ENCODE data around the gene RINT1. TPM values are rescaled to one million over a fixed set of nuclear protein-coding genes. Genes with fewer than 3 reads are reported as not detected.

RINT1 gene
- total and polyA plus RNA-seq, 2 experiments from 2014 or later, result 8.2 to 10.7 TPM

- no peak for TF ChIP-seq CTCF (IDR thresholded peaks at IDR 0.05; ENCODE audit: poor library complexity)
- TF ChIP-seq EZH2 (IDR thresholded peaks at IDR 0.05; ENCODE audit: borderline replicate concordance), result no peak
- TF ChIP-seq EZH2phosphoT487 (IDR thresholded peaks at IDR 0.05; ENCODE audit: low read depth, severe bottlenecking, unreplicated experiment), result no peak
- Histone ChIP-seq H4K20me1 (ENCODE audit: insufficient read depth, poor library complexity, severe bottlenecking) (no peaks in the 10 kb centered on the region), H3K79me2 (no peaks in the 10 kb centered on the region), H3K4me1 (ENCODE audit: insufficient read depth) (no peaks in the 10 kb centered on the region), H3K27me3 (no peaks in the 10 kb centered on the region), H3K36me3 (replicated peaks; ENCODE audit: insufficient read depth, low read depth) (no peaks in the 10 kb centered on the region), H3K27ac (no peak overlapping the region), H2AFZ (no peak overlapping the region), H3K9me3 (ENCODE audit: low read depth) (no peaks in the 10 kb centered on the region), H3K4me3 (no peak overlapping the region), H3K9me2 (replicated peaks; ENCODE audit: insufficient read depth) (no peaks in the 10 kb centered on the region), H3K4me2 (no peak overlapping the region)
- WGBS (ENCODE audit: low lambda C conversion rate, missing lambda C conversion rate), result 80% methylated on average over 3 of the region's 3 CpGs
- DNase-seq (ENCODE audit: low spot score), result peak; percentile 20
These were observed 67.5 kb downstream of the RINT1 start for GRCh38 chr7:105599551-105599950.

- H3K79me2 ChIP-seq, result no peaks in the 10 kb centered on the region
- no peaks in the 10 kb centered on the region for H3K9me3 ChIP-seq (ENCODE audit: low read depth)
- no peaks in the 10 kb centered on the region for H3K4me1 ChIP-seq (ENCODE audit: insufficient read depth)
- no peaks in the 10 kb centered on the region for H3K36me3 ChIP-seq (replicated peaks; ENCODE audit: insufficient read depth, low read depth)
- DNase-seq (ENCODE audit: low spot score), result no peak
- no peaks in the 10 kb centered on the region for H4K20me1 ChIP-seq (ENCODE audit: insufficient read depth, poor library complexity, severe bottlenecking)
- no peaks in the 10 kb centered on the region for H3K27me3 ChIP-seq
- no peak overlapping the region for H3K27ac ChIP-seq
- no peak overlapping the region for H3K4me2 ChIP-seq
- no peaks in the 10 kb centered on the region for H3K9me2 ChIP-seq (replicated peaks; ENCODE audit: insufficient read depth)
- no peak overlapping the region for H3K4me3 ChIP-seq
- WGBS (ENCODE audit: low lambda C conversion rate, missing lambda C conversion rate), result 85% methylated on average over 14 of the region's 14 CpGs
- no peak overlapping the region for H2AFZ ChIP-seq
- no peak for TF ChIP-seq EZH2phosphoT487 (IDR thresholded peaks at IDR 0.05; ENCODE audit: low read depth, severe bottlenecking, unreplicated experiment)
- TF ChIP-seq EZH2 (IDR thresholded peaks at IDR 0.05; ENCODE audit: borderline replicate concordance), result no peak
- TF ChIP-seq CTCF (IDR thresholded peaks at IDR 0.05; ENCODE audit: poor library complexity), result no peak
These were observed 68.9 kb downstream of the RINT1 start for GRCh38 chr7:105600720-105601550.

- no peak overlapping the region for H3K4me3 ChIP-seq
- no peaks in the 10 kb centered on the region for H3K9me2 ChIP-seq (replicated peaks; ENCODE audit: insufficient read depth)
- H2AFZ ChIP-seq, result no peak overlapping the region
- no peak overlapping the region for H3K4me2 ChIP-seq
- DNase-seq (ENCODE audit: low spot score), result no peak
- H3K4me1 ChIP-seq (ENCODE audit: insufficient read depth), result no peaks in the 10 kb centered on the region
- no peaks in the 10 kb centered on the region for H3K9me3 ChIP-seq (ENCODE audit: low read depth)
- TF ChIP-seq CTCF (IDR thresholded peaks at IDR 0.05; ENCODE audit: poor library complexity), result no peak
- TF ChIP-seq EZH2phosphoT487 (IDR thresholded peaks at IDR 0.05; ENCODE audit: low read depth, severe bottlenecking, unreplicated experiment), result no peak
- no peak for TF ChIP-seq EZH2 (IDR thresholded peaks at IDR 0.05; ENCODE audit: borderline replicate concordance)
- H3K27me3 ChIP-seq, result no peaks in the 10 kb centered on the region
- WGBS (ENCODE audit: low lambda C conversion rate, missing lambda C conversion rate), result 79% methylated on average over 19 of the region's 19 CpGs
- no peaks in the 10 kb centered on the region for H4K20me1 ChIP-seq (ENCODE audit: insufficient read depth, poor library complexity, severe bottlenecking)
- no peaks in the 10 kb centered on the region for H3K79me2 ChIP-seq
- H3K27ac ChIP-seq, result no peak overlapping the region
- H3K36me3 ChIP-seq (replicated peaks; ENCODE audit: insufficient read depth, low read depth), result no peaks in the 10 kb centered on the region
These were observed 70.6 kb downstream of the RINT1 start for GRCh38 chr7:105602325-105603305.
